Vagina (tissue), 2 donors: ENCODE results near the gene RAB7B.

Source experiments
- CTCF ChIP-seq, 3 experiments: fragments of 450-650 bp in 2 of 3; fragments of 200-600 bp in 1 of 3; sonication (generic) in 1 of 3; IDR thresholded peaks; one replicate each; pipeline ENCODE4 v1.5.1; 2017 to 2019; ENCODE audit warnings: antibody characterized with exemption in 3 of 3, mild to moderate bottlenecking in 2 of 3, moderate library complexity in 2 of 3
- POLR2AphosphoS5 ChIP-seq, 2 donors: sonication (generic); formaldehyde crosslinking; IDR thresholded peaks; one replicate each; pipeline ENCODE4 v1.9.0; 2017; ENCODE audit warnings: antibody characterized with exemption in 2 of 2, mild to moderate bottlenecking in 2 of 2, low read depth in 1 of 2; ENCODE audit not compliant: insufficient read depth in 1 of 2

GRCh38 chr1:206040328-206040727, 37.1 kb upstream of the RAB7B start:
- TF ChIP-seq CTCF (IDR thresholded peaks at IDR 0.05) (no peak), POLR2AphosphoS5 (IDR thresholded peaks at IDR 0.05; ENCODE audit: insufficient read depth in 1 of 2, low read depth in 1 of 2) (no peak)
